Muscle layer of duodenum (tissue), 2 donors: ENCODE data around the gene TRIM44.

ENCODE experiments used
- H3K27ac ChIP-seq: one replicate; pipeline ENCODE4 v1.7.0; 2013; ENCODE audit warnings: mild to moderate bottlenecking, low read length
- H3K27me3 ChIP-seq: one replicate; pipeline ENCODE4 v1.7.0; 2013; ENCODE audit warnings: low read depth, mild to moderate bottlenecking, control low read depth, low read length
- H3K36me3 ChIP-seq, 2 donors: one replicate each; pipeline ENCODE4 v1.7.0; 2013; ENCODE audit warnings: low read length in 2 of 2, control low read depth in 1 of 2, mild to moderate bottlenecking in 1 of 2; ENCODE audit not compliant: insufficient read depth in 2 of 2, control insufficient read depth in 1 of 2
- H3K4me1 ChIP-seq, 2 donors: one replicate each; pipeline ENCODE4 v1.7.0; 2013; ENCODE audit warnings: low read length in 2 of 2, mild to moderate bottlenecking in 2 of 2, control low read depth in 1 of 2, moderate library complexity in 1 of 2; ENCODE audit not compliant: insufficient read depth in 2 of 2, control insufficient read depth in 1 of 2
- H3K4me3 ChIP-seq, 2 donors: one replicate each; pipeline ENCODE4 v1.7.0; 2013; ENCODE audit warnings: low read length in 2 of 2, low read depth in 1 of 2, mild to moderate bottlenecking in 1 of 2
- H3K9me3 ChIP-seq, 2 donors: one replicate each; pipeline ENCODE4 v1.7.0; 2013; ENCODE audit warnings: low read length in 2 of 2, control low read depth in 1 of 2, mild to moderate bottlenecking in 1 of 2; ENCODE audit not compliant: control insufficient read depth in 1 of 2
- donor health status: healthy.

The TRIM44 gene

GRCh38 chr11:35864131-35864530 lies 201.6 kb downstream of the TRIM44 start:
- no peaks in the 10 kb centered on the region for H3K4me1 ChIP-seq
- H3K4me3 ChIP-seq, result no peak overlapping the region
- H3K36me3 ChIP-seq, result no peaks in the 10 kb centered on the region
- H3K27me3 ChIP-seq, result no peaks in the 10 kb centered on the region
- peaks cover 2 to 10% of the 10 kb centered on the region in 2 donors for H3K9me3 ChIP-seq
- H3K27ac ChIP-seq, result no peak overlapping the region

GRCh38 chr11:35866601-35867000 lies 204.0 kb downstream of the TRIM44 start:
- no peaks in the 10 kb centered on the region for H3K27me3 ChIP-seq
- H3K36me3 ChIP-seq, result no peaks in the 10 kb centered on the region
- H3K4me1 ChIP-seq, result no peaks in the 10 kb centered on the region
- H3K9me3 ChIP-seq, result peaks cover 5 to 12% of the 10 kb centered on the region in 2 donors
- H3K4me3 ChIP-seq, result no peak overlapping the region
- H3K27ac ChIP-seq, result no peak overlapping the region
